ENCODE measurements around the gene P3H1.

GRCh38 chr1:42767510-42768000 is 727 bp upstream of the P3H1 start:
- TF ChIP-seq, protein P1, sequence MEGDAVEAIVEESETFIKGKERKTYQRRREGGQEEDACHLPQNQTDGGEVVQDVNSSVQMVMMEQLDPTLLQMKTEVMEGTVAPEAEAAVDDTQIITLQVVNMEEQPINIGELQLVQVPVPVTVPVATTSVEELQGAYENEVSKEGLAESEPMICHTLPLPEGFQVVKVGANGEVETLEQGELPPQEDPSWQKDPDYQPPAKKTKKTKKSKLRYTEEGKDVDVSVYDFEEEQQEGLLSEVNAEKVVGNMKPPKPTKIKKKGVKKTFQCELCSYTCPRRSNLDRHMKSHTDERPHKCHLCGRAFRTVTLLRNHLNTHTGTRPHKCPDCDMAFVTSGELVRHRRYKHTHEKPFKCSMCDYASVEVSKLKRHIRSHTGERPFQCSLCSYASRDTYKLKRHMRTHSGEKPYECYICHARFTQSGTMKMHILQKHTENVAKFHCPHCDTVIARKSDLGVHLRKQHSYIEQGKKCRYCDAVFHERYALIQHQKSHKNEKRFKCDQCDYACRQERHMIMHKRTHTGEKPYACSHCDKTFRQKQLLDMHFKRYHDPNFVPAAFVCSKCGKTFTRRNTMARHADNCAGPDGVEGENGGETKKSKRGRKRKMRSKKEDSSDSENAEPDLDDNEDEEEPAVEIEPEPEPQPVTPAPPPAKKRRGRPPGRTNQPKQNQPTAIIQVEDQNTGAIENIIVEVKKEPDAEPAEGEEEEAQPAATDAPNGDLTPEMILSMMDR (conservative IDR thresholded peaks at IDR 0.05; ENCODE audit: low read depth, low read length) = no peak
- no peak for TF ChIP-seq EZH2 (IDR thresholded peaks at IDR 0.05; ENCODE audit: borderline replicate concordance, low read depth, low read length, poor library complexity, severe bottlenecking)
